ENCODE results near the gene SHCBP1L. TPM values are rescaled to one million over a fixed set of nuclear protein-coding genes. Genes with fewer than 3 reads are reported as not detected.

SHCBP1L gene
- not detected in 2 replicates for total RNA-seq (2021)
- Bru-seq, nascent RNA, result not detected
- BruChase-seq, experiment 1, labeled RNA remaining after a 2-hour chase, result not detected
- BruChase-seq, experiment 2, labeled RNA remaining after a 6-hour chase, result not detected
- long read RNA-seq, result 0 reads

- no peaks in the 10 kb centered on the region for H3K36me3 ChIP-seq (ENCODE audit: insufficient read depth, low read length, poor library complexity, severe bottlenecking)
- H3K9me3 ChIP-seq (ENCODE audit: low read depth, low read length, poor library complexity, severe bottlenecking), result no peaks in the 10 kb centered on the region
- H3K4me1 ChIP-seq (ENCODE audit: insufficient read depth, low read length, poor library complexity, severe bottlenecking), result no peaks in the 10 kb centered on the region
- intact Hi-C loops (cut with micrococcal nuclease; ENCODE audit: unreplicated experiment), result no loop called here
- ChIA-PET CTCF (no interaction called here), POLR2A (ENCODE audit: low non-redundant PET) (no interaction called here)
- no peak for DNase-seq (ENCODE audit: low spot score)
- no peaks in the 10 kb centered on the region for H3K27me3 ChIP-seq (replicated peaks; ENCODE audit: insufficient read depth, low read depth, low read length, poor library complexity)
- TF ChIP-seq EZH2 (IDR thresholded peaks at IDR 0.05; ENCODE audit: borderline replicate concordance, low read depth, low read length, poor library complexity, severe bottlenecking), result no peak
- TF ChIP-seq, protein P1, sequence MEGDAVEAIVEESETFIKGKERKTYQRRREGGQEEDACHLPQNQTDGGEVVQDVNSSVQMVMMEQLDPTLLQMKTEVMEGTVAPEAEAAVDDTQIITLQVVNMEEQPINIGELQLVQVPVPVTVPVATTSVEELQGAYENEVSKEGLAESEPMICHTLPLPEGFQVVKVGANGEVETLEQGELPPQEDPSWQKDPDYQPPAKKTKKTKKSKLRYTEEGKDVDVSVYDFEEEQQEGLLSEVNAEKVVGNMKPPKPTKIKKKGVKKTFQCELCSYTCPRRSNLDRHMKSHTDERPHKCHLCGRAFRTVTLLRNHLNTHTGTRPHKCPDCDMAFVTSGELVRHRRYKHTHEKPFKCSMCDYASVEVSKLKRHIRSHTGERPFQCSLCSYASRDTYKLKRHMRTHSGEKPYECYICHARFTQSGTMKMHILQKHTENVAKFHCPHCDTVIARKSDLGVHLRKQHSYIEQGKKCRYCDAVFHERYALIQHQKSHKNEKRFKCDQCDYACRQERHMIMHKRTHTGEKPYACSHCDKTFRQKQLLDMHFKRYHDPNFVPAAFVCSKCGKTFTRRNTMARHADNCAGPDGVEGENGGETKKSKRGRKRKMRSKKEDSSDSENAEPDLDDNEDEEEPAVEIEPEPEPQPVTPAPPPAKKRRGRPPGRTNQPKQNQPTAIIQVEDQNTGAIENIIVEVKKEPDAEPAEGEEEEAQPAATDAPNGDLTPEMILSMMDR (conservative IDR thresholded peaks at IDR 0.05; ENCODE audit: low read depth, low read length), result no peak
- H3K4me3 ChIP-seq (ENCODE audit: low read depth, low read length, poor library complexity, severe bottlenecking), result no peak within 1 kb of the TSS
- H3K27ac ChIP-seq (ENCODE audit: low read depth, low read length, poor library complexity, severe bottlenecking), result no peak within 1 kb of the TSS
- no TSS peak for BruUV-seq (replicated peaks)
These were observed at the start of gene SHCBP1L for GRCh38 chr1:182952677-182953444. SHCBP1L (minus strand) TSS chr1:182953166; CDS start chr1:182953133, 33 bp downstream.

DNA sequence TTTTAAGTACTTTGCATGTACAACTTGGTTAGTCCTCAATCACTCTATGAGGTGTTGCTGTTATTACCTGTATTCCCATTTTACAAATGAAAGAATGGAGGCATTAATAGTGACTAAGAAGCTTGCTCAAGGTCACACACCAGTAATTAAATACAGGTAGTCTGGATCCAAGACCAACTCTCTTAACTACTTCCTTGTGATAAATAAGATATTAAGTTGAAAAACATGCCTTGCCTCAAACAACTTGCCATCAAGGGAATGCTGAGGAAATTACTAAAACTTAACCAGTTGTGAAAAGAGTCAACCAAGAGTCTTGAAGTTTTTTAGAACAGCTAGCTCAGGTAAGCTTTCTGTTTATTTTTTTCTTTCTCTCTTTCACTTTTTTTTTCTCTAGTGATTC, 49.3 kb upstream of the SHCBP1L start:
- no peaks in the 10 kb centered on the region for H3K9me3 ChIP-seq (ENCODE audit: low read depth, low read length, poor library complexity, severe bottlenecking)
- H3K36me3 ChIP-seq (ENCODE audit: insufficient read depth, low read length, poor library complexity, severe bottlenecking), result no peaks in the 10 kb centered on the region
- TF ChIP-seq, protein P1 (conservative IDR thresholded peaks at IDR 0.05; ENCODE audit: low read depth, low read length), result no peak
- TF ChIP-seq EZH2 (IDR thresholded peaks at IDR 0.05; ENCODE audit: borderline replicate concordance, low read depth, low read length, poor library complexity, severe bottlenecking), result no peak
- H3K4me1 ChIP-seq (ENCODE audit: insufficient read depth, low read length, poor library complexity, severe bottlenecking), result peaks cover 10% of the 10 kb centered on the region
- H3K4me3 ChIP-seq (ENCODE audit: low read depth, low read length, poor library complexity, severe bottlenecking), result no peak overlapping the region
- BruUV-seq (replicated peaks), result no TSS peak
- H3K27ac ChIP-seq (ENCODE audit: low read depth, low read length, poor library complexity, severe bottlenecking), result no peak overlapping the region
- H3K27me3 ChIP-seq (replicated peaks; ENCODE audit: insufficient read depth, low read depth, low read length, poor library complexity), result no peaks in the 10 kb centered on the region
- CTCF ChIA-PET, result no interaction called here
- POLR2A ChIA-PET (ENCODE audit: low non-redundant PET), result interaction anchor here (0.6 kb wide), 1 partner anchor 13 kb away, joined by 12 read pairs; no protein-coding TSS in a partner anchor
- no peak for DNase-seq (ENCODE audit: low spot score)
- intact Hi-C loops (cut with micrococcal nuclease; ENCODE audit: unreplicated experiment), result no loop called here

- Histone ChIP-seq H3K36me3 (ENCODE audit: insufficient read depth, low read length, poor library complexity, severe bottlenecking) (no peaks in the 10 kb centered on the region), H3K4me1 (ENCODE audit: insufficient read depth, low read length, poor library complexity, severe bottlenecking) (peaks cover 10% of the 10 kb centered on the region), H3K4me3 (ENCODE audit: low read depth, low read length, poor library complexity, severe bottlenecking) (no peak overlapping the region), H3K9me3 (ENCODE audit: low read depth, low read length, poor library complexity, severe bottlenecking) (no peaks in the 10 kb centered on the region), H3K27ac (ENCODE audit: low read depth, low read length, poor library complexity, severe bottlenecking) (no peak overlapping the region), H3K27me3 (replicated peaks; ENCODE audit: insufficient read depth, low read depth, low read length, poor library complexity) (no peaks in the 10 kb centered on the region)
- ChIA-PET CTCF (no interaction called here), POLR2A (ENCODE audit: low non-redundant PET) (no interaction called here)
- TF ChIP-seq, protein P1 (conservative IDR thresholded peaks at IDR 0.05; ENCODE audit: low read depth, low read length), result no peak
- TF ChIP-seq EZH2 (IDR thresholded peaks at IDR 0.05; ENCODE audit: borderline replicate concordance, low read depth, low read length, poor library complexity, severe bottlenecking), result no peak
- no peak for DNase-seq (ENCODE audit: low spot score)
- intact Hi-C loops (cut with micrococcal nuclease; ENCODE audit: unreplicated experiment), result no loop called here
- BruUV-seq (replicated peaks), result no TSS peak
These were observed 47.4 kb upstream of the SHCBP1L start for GRCh38 chr1:183000167-183000962.

Data from A673 (cell line).